Suprapubic skin (tissue), 3 donors: Measurements from ENCODE around the gene MTAP.

Experiments used
- CTCF ChIP-seq, 2 donors: fragments of 200-600 bp in 1 of 2; fragments of 450-650 bp in 1 of 2; sonication (generic) in 1 of 2; IDR thresholded peaks; one replicate each; pipeline ENCODE4 v1.5.1; 2016 to 2019; ENCODE audit warnings: antibody characterized with exemption in 2 of 2, mild to moderate bottlenecking in 1 of 2, moderate library complexity in 1 of 2
- POLR2A ChIP-seq, 2 donors: fragments of 450-650 bp; IDR thresholded peaks; one replicate each; pipeline ENCODE4 v1.6.1; 2017; ENCODE audit warnings: antibody characterized with exemption in 2 of 2, mild to moderate bottlenecking in 2 of 2, moderate library complexity in 2 of 2

- TF ChIP-seq CTCF (IDR thresholded peaks at IDR 0.05) (no peak), POLR2A (IDR thresholded peaks at IDR 0.05) (no peak)
Observed at GRCh38 chr9:21840647-21841046, 38.2 kb downstream of the MTAP start.
